Islet of Langerhans (tissue), 1 donor: Measurements from ENCODE around the gene COL13A1.

ENCODE experiments used
- FAIRE-seq: peaks from one replicate; lab custom pipeline; 2011; peaks lifted over from hg19 to GRCh38; lab: Jason Lieb, UNC

Gene COL13A1

DNA sequence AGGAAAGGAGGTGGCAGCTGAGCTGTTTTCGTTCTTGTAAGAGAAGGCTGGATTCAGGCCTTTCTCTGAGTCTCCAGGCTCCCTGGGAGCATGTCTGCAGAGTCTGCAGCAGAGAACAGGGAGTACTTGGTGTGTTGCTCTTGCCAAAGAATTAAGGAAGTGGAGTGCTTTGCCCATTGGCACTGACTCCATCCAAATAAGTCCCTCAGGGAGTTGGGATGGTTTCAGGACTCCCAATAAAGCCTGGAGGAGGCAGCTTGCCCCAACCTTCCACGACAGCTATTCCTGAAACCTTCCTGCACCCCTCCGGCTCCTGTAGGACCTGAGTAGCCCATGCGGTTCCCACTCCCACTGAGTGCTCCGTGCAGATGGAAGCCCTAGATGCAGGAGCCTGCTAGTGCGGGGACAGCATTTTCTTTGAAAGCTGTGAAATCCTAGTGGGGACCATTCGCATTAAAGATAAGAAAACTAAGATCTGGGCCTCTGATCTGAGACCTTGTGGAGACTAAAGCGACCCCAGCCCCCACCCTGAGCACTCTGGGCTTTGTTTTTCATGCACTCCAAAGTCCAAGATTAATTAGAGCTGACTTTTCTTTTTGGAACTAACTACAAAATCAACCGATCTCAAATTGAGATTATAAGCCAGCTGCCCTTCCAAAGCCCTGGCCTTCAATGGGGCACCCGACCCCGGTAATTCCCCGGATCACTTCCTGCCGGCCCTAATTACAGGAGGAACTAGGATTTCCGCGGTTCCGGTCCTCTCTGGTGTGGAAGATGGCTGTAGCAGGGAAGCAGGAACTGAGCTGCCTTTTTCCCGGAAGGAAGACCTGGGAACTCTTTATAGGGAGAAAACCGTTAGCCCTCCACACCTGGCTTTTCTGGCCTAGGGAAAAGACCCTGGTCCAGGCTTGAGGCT, 110.2 kb downstream of the COL13A1 start:
- FAIRE-seq, result no peak

DNA sequence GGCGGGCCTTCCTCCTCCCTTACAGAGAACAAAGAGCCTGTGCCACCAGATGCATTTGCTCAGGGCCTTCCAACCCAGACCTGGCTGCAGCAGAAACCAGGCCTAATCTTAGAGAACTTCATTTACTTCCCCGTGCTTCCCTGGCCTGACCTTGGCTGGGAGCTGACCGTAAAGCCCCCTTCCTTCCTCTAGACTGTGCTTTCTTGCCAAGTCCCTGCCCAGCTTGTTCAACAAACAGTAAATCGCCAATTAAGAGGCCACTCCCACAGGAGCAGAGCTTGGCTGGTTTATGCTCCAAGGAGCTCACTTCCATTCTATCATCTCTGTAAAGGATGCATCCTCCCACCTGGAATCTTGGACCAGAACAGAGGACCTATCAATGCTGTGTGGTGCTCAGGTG, 110.9 kb downstream of the COL13A1 start:
- FAIRE-seq, result no peak

DNA sequence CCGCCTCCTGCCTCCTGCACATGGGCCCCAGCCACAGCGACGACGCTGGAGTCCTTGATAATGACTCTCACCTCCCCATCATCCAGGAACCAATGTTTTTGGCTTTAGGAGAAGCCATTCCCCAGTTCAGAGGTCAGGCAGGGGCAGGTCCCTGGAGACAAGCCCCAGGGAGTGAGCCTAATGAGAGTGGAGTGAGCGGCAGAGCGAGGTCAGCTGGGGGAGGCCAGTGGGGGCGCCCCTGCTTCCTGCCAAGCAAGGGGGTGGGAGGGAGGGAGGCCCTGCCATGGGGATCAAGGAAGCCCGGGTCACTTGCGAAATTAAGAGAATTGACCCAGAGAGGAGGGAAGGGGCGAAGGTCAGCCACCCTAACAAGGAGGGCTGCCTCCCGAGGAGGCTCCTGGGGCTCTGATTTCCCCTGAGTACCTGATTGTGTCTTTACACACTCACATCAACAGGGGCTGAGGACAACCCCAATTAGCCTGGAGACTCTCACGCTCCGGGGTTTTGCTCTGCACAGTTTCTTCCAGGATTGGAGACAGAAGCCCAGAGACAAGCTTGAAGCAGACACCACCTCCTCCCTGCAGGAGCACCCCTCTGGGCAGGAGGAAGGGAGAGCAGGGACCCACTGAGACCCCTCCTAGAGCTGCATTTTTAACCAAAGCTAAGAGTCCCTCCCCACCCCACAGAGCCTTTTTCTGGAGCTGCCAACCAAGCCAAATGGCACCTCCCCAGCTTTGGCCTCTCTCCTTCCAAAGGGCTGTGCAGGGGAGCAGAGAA, 112.1 kb downstream of the COL13A1 start:
- FAIRE-seq, result no peak

- FAIRE-seq, result no peak
These were observed 112.9 kb downstream of the COL13A1 start for GRCh38 chr10:69914398-69915214.

DNA sequence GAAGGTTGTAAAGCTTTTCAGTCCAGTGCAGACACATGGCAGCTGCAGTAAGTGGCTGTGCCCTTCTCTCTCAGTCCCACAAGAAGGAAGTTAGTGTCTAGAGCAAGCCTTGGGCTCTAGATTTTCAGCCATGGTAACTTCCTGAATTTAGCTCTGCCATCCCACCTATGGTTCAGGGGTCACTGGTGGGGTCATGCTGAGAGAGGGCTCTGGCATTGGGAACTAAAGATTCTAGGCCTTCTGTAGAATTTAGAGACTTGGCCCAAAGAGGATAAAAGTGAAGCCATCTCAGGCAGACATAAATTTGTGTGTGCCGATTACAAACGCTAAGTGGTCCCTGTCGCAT, 113.5 kb downstream of the COL13A1 start:
- FAIRE-seq, result no peak

- no peak for FAIRE-seq
These were observed 114.4 kb downstream of the COL13A1 start for GRCh38 chr10:69916118-69916517.

DNA sequence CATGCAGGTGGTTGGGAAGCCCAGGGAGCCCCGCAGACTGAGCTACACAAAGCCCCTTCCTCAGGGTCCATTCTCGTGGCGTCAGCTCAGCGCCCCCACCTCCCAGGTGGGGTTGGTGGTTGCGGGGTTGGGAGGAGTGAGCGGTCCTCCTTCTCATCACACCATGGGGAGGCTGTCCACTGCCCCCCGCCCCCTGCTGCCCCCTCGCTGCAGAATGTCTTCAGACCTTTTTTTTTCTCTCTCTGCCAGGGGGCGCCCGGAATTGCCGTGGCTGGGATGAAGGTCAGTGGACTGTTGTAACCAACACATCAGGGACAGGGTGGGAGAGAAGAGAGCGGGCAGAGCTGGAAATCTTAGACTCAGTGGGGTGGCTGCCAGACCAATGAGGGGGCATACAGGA, 116.3 kb downstream of the COL13A1 start:
- no peak for FAIRE-seq

DNA sequence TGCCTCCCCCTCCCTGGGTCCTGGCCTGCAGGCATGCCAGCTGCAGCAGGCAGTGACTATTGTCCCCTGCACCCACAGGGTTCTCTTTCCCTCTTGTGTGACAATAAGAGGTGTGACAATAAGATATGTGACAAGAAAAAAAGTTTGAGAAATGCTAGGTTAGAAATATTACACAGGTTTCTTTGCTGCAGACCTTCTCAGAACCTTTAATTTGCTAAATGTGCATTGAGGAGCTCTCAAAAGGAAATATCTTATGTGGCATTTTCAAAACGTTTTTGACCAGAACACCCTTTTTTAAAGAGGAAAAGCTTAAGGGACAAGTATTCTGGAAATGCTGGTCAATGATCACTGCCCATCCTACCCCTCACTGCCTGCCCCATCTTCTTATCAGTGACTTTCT, 117.5 kb downstream of the COL13A1 start:
- no peak for FAIRE-seq

GRCh38 chr10:69925111-69925510, 123.4 kb downstream of the COL13A1 start:
- no peak for FAIRE-seq

DNA sequence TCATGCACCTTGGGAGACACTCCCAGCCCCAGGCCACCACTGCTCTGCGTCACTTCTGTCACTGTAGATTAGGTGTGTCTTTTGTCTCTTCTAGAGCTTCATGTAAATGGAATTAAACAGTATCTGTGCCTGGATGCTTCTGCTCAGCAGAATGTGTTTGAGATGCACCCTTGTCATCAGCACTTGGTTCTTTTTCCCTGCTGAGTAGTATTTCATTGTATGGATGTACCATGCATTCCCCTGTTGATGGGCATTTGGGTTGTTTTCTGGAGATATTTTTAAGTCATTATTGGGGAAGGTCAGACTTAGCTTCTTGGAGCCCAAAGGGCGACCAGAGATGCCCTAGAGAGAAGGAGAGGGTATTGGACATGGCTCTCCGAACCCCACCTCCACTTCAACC, 126.6 kb downstream of the COL13A1 start:
- no peak for FAIRE-seq

GRCh38 chr10:69929575-69929974, 127.9 kb downstream of the COL13A1 start:
- no peak for FAIRE-seq

GRCh38 chr10:69934768-69935167, 133.1 kb downstream of the COL13A1 start:
- no peak for FAIRE-seq

GRCh38 chr10:69936091-69936490, 134.4 kb downstream of the COL13A1 start:
- FAIRE-seq, result no peak

DNA sequence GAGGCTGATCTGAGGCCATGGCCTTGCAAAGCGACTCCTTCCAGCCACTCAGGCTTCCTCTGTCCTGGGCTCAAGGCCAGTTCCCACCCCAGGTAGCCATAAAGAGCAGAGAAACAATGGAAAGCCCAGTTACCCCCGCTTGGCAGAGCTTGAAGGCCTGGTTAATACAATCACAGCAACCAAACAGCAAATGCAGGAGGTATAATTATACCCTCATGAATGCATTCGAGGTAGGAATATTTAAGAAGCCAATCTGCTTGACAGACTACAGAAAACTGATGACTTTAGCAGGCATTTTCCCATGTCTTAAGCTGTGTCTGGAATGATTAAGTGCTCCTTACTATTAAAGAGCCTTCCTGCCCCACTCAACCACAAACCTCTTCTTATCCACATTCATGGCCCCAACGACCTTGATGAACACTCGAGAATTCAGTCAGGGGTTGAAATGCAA, 136.9 kb downstream of the COL13A1 start:
- FAIRE-seq, result no peak

DNA sequence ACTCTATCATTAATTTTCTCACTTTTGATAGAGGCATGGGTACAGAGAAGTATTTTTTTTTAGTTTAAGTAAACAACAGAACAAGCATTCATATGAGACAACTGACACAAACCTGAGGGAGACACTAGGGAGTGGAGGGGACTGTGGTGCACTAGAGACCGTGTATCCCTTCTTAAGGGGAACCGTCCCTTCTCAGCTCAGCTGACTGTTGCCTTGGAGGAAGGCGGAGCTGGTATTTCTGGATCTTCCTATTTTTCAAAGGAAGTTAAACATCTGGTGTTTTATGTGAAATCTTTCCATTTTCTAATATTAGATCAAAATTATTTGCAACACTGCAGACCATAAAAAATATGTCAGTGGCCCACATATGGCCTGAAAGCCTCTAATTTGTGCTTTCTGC, 137.4 kb downstream of the COL13A1 start:
- no peak for FAIRE-seq

- no peak for FAIRE-seq
These were observed 137.8 kb downstream of the COL13A1 start for GRCh38 chr10:69939481-69939880.

- FAIRE-seq, result no peak
These were observed 140.0 kb downstream of the COL13A1 start for GRCh38 chr10:69941730-69942129.

DNA sequence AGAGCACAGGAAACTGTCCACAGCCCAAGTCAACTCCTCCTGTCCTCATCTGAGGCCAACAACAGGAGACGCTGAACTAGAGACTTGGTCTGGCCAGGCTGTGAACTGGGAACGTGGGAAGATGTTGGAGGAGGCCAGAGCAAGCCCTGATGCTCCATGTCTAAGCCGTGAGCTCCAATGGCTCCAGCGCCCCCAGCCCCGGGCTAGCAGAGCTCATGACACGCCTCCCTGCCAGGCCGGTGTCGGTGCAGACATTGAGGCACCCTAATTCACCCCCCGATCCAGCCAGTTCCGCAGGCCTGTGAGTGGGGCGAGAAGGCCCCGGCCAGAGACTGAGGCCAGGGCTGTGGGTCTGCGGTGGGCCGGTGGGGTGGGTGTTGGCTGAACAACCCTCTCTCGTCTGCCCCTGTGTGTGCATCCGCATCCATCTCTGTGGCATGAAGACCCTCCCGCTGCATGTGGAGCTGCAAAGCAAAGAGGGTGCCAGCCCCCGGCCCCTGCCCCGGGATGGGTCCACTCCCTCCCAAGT, 141.7 kb downstream of the COL13A1 start:
- no peak for FAIRE-seq

DNA sequence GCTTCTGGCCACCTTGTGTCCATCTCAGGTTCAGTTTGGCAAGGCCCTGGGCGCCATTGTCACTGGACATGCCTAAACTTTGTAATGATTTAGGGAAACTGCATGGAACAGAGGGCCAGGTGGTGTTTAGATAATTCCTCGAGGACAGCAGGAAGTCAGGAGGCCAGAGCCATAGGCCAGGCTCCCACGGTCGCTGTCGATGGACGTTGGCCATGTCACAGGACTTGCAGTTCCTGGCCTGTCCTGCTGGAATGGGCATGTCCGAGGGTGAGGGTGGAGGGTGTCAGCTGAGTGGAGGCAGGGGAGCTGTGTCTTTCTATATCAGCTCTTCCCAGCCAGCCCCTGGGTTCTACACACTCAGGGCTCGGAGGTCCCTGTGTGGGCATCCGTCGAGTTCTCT, 143.1 kb downstream of the COL13A1 start:
- no peak for FAIRE-seq

DNA sequence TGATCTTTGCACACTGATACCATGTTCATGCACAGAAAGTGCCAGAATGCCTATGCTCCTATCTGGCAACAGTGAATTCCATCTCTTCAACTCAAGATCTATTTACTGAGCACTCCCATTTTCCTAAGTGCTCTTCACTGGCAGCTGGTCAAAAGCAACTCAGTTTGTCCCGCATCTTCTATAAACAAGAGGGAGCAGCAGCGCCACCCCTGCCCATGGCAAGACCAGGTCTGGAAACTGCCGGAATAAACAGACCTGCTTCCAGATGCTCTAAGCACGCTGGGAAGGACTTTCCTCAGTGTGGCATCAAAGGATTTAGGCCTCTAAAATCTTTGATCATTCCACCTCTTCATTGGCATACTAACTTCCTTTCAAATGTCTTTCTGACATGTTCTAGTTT, 146.6 kb downstream of the COL13A1 start:
- FAIRE-seq, result no peak

DNA sequence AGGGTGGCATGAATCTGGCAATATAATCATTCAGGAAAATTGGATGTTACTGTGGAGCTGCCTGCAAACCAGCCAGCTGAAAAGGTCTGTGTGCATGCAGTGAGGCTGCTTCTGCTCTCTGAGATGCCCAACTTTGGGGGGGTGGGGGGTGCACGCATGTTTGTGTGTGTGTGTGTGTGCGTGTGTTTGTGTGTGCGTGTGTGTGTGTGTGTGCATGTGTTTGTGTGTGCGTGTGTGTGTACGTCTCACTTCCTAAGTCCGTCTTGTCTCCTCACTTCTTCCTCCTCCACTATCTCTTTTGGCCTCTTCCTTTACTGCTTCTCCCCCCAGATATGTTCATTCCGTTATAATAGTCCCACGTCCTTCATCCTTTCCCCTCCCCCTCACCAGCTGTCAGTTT, 148.1 kb downstream of the COL13A1 start:
- no peak for FAIRE-seq

GRCh38 chr10:69951658-69952057, 150.0 kb downstream of the COL13A1 start:
- FAIRE-seq, result no peak
